K562 (cell line): Measurements from ENCODE around the gene GDF9. TPM values are rescaled to one million over a fixed set of nuclear protein-coding genes. Genes with fewer than 3 reads are reported as not detected.

ENCODE experiments used
- BACH1 ChIP-seq: fragments of 200-800 bp; sonication (Bioruptor generic); IDR thresholded peaks from 2 replicates; pipeline ENCODE4 v1.6.1; 2016; ENCODE audit warnings: missing genetic modification characterization, missing compliant biosample characterization
- CBFA2T3 ChIP-seq: fragments of 450-650 bp; IDR thresholded peaks from 2 replicates; pipeline ENCODE4 v1.6.1; 2017
- IFI16 ChIP-seq: fragments of 250-450 bp; sonication (Bioruptor Pico); IDR thresholded peaks from 2 replicates; pipeline ENCODE4 v2.1.2; 2022; ENCODE audit warnings: mild to moderate bottlenecking, inconsistent platforms
- NR1H2 ChIP-seq: sonication (generic); formaldehyde crosslinking; IDR thresholded peaks from 2 replicates; pipeline ENCODE4 v1.4.0; 2020; ENCODE audit warnings: mild to moderate bottlenecking, missing genetic modification reagents
- NR4A1 ChIP-seq, 2 experiments: fragments of 250-450 bp in 1 of 2; fragments of 450-650 bp in 1 of 2; sonication (Bioruptor Pico) in 1 of 2; IDR thresholded peaks; 2 replicates each; pipeline versions ENCODE4 v1.4.0 to v1.6.1; 2016 to 2020; ENCODE audit warnings: mild to moderate bottlenecking in 2 of 2, missing compliant biosample characterization in 1 of 2, missing genetic modification characterization in 1 of 2, moderate library complexity in 1 of 2
- TAL1 ChIP-seq: fragments of 450-650 bp; IDR thresholded peaks from 2 replicates; pipeline ENCODE4 v1.6.1; 2016; ENCODE audit warnings: mild to moderate bottlenecking
- TARDBP ChIP-seq: fragments of 450-650 bp; IDR thresholded peaks from 2 replicates; pipeline ENCODE4 v1.6.1; 2016
- ZBED1 ChIP-seq: IDR thresholded peaks from 2 replicates; pipeline ENCODE4 v1.6.1; 2014
- ZNF121 ChIP-seq: sonication (generic); formaldehyde crosslinking; conservative IDR thresholded peaks from 2 replicates; pipeline ENCODE4 v1.8.0; 2022; ENCODE audit warnings: missing genetic modification reagents
- polyA plus RNA-seq, 8 experiments: library from polyadenylated mRNA; depleted of rRNA in 4 of 8; stranded (reverse) in 5 of 8; unstranded in 3 of 8; fragments of >200 nt; fragmentation: Nextera tagmentation in 2 of 8; fragmentation: Illumina TruSeq in 1 of 8; extraction: Ambion mirVana in 2 of 8; extraction: Trizol in 1 of 8; gene quantifications; 2 replicates each; pipeline versions ENCODE4 v1.2.1 to v1.2.3, GENCODE V29; 2011 to 2014; ENCODE audit warnings: inconsistent platforms in 1 of 8, missing spikeins in 1 of 8
- total RNA-seq, 7 experiments: library from RNA; depleted of rRNA in 6 of 7; stranded (reverse); fragments of >200 nt in 6 of 7; fragmentation: Illumina TruSeq in 2 of 7; extraction: Trizol in 2 of 7; gene quantifications; 2 replicates each; pipeline versions ENCODE4 v1.2.1 to v1.2.3, GENCODE V29; 2011 to 2021; ENCODE audit warnings: low replicate concordance in 1 of 7
- TF ChIP-seq, protein P1 (sequence below): fragments of 450-650 bp; formaldehyde crosslinking; IDR thresholded peaks from 2 replicates; pipeline ENCODE4 v1.4.0; 2020; ENCODE audit warnings: mild to moderate bottlenecking, mixed read lengths
- TF ChIP-seq, protein P2 (sequence below): fragments of 250-450 bp; sonication (Bioruptor Pico); IDR thresholded peaks from 2 replicates; pipeline ENCODE4 v1.8.0; 2022; ENCODE audit warnings: moderate library complexity, mild to moderate bottlenecking, inconsistent platforms
- TF ChIP-seq, protein P3 (sequence below): fragments of 450-650 bp; IDR thresholded peaks from 2 replicates; pipeline ENCODE4 v1.6.1; 2016; ENCODE audit warnings: borderline replicate concordance
- TF ChIP-seq, protein P4 (sequence below): fragments of 450-650 bp; IDR thresholded peaks from 2 replicates; pipeline ENCODE4 v1.6.1; 2017; ENCODE audit warnings: antibody characterized with exemption

GDF9 gene
- total and polyA plus RNA-seq, 9 of the 15 experiments (the other 6 are each of a cell fraction or from before 2014, with no cell fraction given), result 0.10 to 0.70 (median 0.20) TPM; not detected in 1

DNA sequence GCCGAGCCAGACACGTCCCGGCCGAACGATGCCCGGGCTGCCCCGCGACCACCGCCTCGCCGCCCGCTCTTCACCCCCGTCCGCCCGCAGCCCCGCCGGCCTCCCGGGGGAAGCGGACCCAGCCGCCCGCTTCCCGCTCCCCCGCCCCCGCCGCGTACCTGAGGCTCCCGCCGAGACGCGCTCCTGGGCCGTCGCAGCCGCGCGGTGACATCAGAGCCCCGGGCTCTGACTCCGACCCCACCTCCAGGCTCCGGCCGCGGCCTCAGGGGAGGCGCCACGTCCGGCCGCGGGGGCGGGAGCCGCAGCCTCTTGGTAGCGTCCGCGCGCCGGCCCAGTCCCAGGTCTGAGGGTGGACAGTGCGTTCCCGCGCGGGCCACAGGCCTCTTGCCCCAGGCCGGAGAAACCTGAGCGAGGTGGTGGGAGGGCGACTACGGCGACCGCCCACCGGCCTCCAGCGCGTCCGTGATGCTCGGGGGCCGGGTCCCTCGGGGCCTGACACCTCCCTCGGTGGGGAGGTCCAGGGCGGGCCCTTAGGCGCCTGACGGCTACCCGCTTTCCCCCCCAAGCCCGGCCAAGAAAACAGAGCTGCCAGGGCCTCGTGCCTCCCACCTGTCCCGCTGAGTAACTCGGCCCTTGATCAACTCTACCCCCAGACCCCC is 35.7 kb downstream of the GDF9 start, which contains the start of gene SHROOM1 (continued):
- TF ChIP-seq, protein P1, sequence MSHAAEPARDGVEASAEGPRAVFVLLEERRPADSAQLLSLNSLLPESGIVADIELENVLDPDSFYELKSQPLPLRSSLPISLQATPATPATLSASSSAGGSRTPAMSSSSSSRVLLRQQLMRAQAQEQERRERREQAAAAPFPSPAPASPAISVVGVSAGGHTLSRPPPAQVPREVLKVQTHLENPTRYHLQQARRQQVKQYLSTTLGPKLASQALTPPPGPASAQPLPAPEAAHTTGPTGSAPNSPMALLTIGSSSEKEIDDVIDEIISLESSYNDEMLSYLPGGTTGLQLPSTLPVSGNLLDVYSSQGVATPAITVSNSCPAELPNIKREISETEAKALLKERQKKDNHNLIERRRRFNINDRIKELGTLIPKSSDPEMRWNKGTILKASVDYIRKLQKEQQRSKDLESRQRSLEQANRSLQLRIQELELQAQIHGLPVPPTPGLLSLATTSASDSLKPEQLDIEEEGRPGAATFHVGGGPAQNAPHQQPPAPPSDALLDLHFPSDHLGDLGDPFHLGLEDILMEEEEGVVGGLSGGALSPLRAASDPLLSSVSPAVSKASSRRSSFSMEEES (CRISPR knock-in tag), result no peak
- TF ChIP-seq IFI16 (CRISPR knock-in tag) (no peak), CBFA2T3 (no peak), ZNF121 (CRISPR knock-in tag) (0 out of 2 replicates have a peak, but pooled peaks have one; percentile 1), ZBED1 (no peak), NR4A1 (CRISPR knock-in tag; IDR thresholded peaks at IDR 0.05) (0 out of 2 replicates have a peak, but pooled peaks have one; percentile 49), NR4A1 (tag; IDR thresholded peaks at IDR 0.05) (peak; percentile 41; the same call in 1 of the 2 replicates), NR1H2 (CRISPR knock-in tag) (no peak), TAL1 (no peak), BACH1 (tag) (no peak), TARDBP (0 out of 2 replicates have a peak, but pooled peaks have one; percentile 30)
- TF ChIP-seq, protein P2, sequence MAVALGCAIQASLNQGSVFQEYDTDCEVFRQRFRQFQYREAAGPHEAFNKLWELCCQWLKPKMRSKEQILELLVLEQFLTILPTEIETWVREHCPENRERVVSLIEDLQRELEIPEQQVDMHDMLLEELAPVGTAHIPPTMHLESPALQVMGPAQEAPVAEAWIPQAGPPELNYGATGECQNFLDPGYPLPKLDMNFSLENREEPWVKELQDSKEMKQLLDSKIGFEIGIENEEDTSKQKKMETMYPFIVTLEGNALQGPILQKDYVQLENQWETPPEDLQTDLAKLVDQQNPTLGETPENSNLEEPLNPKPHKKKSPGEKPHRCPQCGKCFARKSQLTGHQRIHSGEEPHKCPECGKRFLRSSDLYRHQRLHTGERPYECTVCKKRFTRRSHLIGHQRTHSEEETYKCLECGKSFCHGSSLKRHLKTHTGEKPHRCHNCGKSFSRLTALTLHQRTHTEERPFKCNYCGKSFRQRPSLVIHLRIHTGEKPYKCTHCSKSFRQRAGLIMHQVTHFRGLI (CRISPR knock-in tag), result no peak
- TF ChIP-seq, protein P3, sequence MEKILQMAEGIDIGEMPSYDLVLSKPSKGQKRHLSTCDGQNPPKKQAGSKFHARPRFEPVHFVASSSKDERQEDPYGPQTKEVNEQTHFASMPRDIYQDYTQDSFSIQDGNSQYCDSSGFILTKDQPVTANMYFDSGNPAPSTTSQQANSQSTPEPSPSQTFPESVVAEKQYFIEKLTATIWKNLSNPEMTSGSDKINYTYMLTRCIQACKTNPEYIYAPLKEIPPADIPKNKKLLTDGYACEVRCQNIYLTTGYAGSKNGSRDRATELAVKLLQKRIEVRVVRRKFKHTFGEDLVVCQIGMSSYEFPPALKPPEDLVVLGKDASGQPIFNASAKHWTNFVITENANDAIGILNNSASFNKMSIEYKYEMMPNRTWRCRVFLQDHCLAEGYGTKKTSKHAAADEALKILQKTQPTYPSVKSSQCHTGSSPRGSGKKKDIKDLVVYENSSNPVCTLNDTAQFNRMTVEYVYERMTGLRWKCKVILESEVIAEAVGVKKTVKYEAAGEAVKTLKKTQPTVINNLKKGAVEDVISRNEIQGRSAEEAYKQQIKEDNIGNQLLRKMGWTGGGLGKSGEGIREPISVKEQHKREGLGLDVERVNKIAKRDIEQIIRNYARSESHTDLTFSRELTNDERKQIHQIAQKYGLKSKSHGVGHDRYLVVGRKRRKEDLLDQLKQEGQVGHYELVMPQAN, result no peak
- TF ChIP-seq, protein P4, sequence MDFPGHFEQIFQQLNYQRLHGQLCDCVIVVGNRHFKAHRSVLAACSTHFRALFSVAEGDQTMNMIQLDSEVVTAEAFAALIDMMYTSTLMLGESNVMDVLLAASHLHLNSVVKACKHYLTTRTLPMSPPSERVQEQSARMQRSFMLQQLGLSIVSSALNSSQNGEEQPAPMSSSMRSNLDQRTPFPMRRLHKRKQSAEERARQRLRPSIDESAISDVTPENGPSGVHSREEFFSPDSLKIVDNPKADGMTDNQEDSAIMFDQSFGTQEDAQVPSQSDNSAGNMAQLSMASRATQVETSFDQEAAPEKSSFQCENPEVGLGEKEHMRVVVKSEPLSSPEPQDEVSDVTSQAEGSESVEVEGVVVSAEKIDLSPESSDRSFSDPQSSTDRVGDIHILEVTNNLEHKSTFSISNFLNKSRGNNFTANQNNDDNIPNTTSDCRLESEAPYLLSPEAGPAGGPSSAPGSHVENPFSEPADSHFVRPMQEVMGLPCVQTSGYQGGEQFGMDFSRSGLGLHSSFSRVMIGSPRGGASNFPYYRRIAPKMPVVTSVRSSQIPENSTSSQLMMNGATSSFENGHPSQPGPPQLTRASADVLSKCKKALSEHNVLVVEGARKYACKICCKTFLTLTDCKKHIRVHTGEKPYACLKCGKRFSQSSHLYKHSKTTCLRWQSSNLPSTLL, result no peak
